ENCODE results near the gene TP73.

DNA sequence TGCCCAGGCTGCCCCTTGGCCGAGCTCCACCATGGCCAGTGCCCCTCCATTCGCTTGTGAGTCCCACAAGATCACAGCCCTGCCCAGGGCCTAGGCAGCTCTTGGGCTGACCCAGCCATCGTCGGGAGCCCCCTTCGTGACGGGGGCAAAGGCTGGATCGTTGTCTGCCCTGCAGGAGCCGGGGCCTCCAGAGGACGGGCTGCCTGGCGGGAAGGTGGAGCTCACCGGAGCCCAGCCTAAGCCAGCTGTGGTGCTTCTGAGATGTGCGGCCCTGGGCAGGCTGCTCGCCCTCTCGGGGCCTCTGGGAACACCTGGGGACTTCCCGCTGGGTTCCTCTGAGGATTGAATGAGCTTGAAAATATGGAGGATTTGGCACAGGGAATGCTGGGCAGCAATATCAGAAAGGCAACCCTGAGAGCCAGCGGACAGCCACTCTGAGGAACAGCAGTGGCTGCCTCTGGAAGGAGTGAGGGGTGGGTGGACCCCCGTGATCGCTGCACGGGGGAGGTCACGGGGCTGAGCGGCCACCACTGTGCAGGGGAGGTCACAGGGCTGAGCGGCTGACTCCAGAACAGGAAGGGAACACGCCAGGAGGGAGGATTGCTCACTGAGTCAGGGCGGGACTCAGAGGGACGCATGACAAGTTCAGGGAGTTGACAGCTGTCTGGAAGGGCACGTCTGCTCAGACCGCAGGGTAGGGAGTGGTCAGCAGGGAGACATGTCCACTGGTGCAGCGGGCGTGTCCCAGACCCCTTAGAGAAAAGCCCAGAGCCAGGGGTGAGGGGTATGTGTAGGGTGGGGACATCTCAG, 19.3 kb downstream of the TP73 start:
- TF ChIP-seq, protein P1, sequence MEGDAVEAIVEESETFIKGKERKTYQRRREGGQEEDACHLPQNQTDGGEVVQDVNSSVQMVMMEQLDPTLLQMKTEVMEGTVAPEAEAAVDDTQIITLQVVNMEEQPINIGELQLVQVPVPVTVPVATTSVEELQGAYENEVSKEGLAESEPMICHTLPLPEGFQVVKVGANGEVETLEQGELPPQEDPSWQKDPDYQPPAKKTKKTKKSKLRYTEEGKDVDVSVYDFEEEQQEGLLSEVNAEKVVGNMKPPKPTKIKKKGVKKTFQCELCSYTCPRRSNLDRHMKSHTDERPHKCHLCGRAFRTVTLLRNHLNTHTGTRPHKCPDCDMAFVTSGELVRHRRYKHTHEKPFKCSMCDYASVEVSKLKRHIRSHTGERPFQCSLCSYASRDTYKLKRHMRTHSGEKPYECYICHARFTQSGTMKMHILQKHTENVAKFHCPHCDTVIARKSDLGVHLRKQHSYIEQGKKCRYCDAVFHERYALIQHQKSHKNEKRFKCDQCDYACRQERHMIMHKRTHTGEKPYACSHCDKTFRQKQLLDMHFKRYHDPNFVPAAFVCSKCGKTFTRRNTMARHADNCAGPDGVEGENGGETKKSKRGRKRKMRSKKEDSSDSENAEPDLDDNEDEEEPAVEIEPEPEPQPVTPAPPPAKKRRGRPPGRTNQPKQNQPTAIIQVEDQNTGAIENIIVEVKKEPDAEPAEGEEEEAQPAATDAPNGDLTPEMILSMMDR (IDR thresholded peaks at IDR 0.05), result no peak
- no peak for TF ChIP-seq POLR2A (IDR thresholded peaks at IDR 0.05)

Measured in heart left ventricle (tissue), 13 donors.